Measurements from ENCODE around the gene HMCES. TPM values are rescaled to one million over a fixed set of nuclear protein-coding genes. Genes with fewer than 3 reads are reported as not detected.
A peak's percentile ranks its signal among the peaks of the same experiment; 100 is the strongest.

HMCES gene
- total RNA-seq, 1 experiment from 2014 or later = 59.9 TPM

DNA sequence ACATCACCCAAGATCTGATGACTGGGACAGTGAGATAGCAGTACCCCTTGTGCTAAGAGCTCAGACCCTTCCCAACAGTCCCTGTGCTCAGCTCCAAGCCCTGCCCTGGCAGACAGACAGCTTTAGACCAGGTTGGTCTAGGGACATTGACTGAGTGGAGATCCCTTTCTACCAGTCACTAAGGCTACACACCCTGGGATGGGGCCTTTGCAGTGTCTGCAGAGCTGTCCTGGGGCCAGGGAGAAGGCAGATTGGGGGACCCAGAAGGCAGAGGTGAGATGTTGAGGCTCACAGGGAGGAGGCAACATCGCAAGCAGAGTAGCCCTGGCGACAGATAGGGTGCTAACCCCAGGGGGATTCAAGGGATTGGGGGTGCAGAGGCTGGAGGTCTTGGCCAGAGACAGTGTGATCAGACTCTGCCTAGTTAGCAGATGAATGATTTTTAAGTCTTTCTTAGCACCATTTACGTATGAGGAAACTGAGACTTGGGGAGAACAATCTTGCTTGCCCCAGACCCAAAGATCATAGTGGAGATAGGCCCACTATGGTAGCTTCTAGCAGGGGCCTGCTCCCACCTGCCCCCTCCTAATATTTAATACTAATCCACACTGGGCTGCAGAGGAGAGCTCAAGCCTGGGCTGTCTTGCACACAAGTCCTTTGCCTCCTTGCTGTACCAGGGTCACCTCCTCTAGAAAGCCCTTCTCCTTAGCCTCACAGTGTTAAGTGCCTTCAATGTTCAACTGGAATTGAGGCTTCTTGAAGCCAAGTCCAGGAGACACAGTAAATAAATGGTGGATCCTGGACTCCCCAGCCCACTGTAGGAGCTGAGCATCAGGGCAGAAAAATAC, 32.6 kb downstream of the HMCES start:
- no peaks in the 10 kb centered on the region for H3K27me3 ChIP-seq
- no peaks in the 10 kb centered on the region for H3K9me3 ChIP-seq
- H3K36me3 ChIP-seq = no peaks in the 10 kb centered on the region
- DNase-seq = no peak
- no peak overlapping the region for H3K4me3 ChIP-seq

DNA sequence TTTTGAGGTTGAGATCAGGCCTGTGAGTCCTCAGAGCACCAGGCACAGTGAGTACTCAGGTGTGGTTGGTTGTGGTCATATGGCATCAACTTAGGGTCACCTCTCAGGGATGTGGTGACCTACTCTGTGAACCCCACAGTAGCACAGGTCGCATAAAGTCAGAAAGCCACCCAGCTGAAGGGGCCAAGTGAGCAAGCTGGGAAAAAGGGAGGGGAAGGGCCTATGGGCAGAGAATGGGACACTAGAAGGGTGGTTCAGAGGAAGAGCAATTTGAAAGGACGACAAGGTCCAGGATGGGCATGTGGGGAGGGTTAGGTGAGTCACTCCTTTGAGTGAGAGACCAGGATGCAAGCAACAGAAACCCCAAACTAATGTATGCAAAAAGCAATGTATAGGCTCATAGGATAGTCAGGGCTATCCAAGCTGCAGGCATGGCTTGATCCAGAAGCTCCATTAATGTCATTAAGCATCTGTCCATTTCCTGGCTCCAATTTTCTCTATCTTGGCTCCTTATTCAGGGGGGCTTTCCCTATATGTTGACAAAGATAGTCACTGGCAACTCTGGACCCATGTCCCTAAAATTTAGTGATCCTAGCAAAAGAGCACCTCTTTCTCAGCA, 33.5 kb downstream of the HMCES start:
- Histone ChIP-seq H3K4me3 (no peak overlapping the region), H3K36me3 (no peaks in the 10 kb centered on the region), H3K27me3 (no peaks in the 10 kb centered on the region), H3K9me3 (no peaks in the 10 kb centered on the region)
- no peak for DNase-seq

DNA sequence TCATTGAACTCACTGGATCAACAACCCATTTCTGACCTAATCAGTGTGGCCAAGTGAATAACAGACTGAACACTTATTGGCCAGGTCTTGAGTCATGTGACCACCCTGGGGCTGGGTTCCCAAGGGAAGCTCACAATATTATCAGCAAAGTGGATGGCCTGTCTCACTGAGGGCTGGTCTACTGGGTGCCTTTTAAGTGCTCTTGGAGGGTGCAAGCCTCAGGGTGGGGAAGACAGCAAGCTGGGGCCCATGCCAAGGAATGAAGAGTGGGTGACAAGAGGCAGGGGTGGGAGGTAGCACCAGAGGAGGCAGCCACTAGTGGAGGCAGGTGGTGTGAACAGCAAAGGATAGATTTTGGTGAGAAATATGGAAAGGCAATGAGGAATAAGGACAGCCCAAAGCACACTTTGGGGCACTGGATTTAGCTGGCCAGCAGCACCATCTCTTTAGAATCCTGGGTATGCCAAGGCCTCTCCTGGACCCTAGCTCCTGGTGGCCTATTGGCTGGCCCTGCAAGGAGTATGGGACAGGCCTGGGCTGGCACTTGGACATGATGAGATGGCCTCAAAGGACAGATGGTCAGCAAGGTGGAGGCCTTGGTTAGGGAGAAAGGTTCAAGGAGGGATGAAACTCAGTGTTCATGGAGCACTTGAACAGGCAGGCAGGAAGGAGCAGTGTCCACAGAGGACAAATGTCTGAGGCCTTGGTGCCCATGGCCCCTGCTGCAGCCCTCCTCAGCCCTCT, 34.2 kb downstream of the HMCES start:
- no peaks in the 10 kb centered on the region for H3K9me3 ChIP-seq
- no peak for DNase-seq
- H3K27me3 ChIP-seq = no peaks in the 10 kb centered on the region
- H3K36me3 ChIP-seq = no peaks in the 10 kb centered on the region
- H3K4me3 ChIP-seq = no peak overlapping the region

DNA sequence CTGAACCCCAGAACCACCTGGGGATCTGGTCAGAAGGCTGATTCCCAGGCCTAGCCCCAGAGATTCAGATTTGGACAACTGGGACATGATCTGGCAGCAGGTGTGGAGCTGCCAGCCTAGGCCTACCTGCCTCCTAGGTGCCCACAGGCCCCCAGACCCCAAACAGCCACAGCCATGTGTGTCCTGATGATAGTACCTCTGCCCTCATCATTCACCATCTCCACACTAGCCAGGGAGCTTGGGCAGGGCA, 34.7 kb downstream of the HMCES start:
- no peaks in the 10 kb centered on the region for H3K36me3 ChIP-seq
- DNase-seq = no peak
- no peaks in the 10 kb centered on the region for H3K9me3 ChIP-seq
- no peak overlapping the region for H3K4me3 ChIP-seq
- no peaks in the 10 kb centered on the region for H3K27me3 ChIP-seq

DNA sequence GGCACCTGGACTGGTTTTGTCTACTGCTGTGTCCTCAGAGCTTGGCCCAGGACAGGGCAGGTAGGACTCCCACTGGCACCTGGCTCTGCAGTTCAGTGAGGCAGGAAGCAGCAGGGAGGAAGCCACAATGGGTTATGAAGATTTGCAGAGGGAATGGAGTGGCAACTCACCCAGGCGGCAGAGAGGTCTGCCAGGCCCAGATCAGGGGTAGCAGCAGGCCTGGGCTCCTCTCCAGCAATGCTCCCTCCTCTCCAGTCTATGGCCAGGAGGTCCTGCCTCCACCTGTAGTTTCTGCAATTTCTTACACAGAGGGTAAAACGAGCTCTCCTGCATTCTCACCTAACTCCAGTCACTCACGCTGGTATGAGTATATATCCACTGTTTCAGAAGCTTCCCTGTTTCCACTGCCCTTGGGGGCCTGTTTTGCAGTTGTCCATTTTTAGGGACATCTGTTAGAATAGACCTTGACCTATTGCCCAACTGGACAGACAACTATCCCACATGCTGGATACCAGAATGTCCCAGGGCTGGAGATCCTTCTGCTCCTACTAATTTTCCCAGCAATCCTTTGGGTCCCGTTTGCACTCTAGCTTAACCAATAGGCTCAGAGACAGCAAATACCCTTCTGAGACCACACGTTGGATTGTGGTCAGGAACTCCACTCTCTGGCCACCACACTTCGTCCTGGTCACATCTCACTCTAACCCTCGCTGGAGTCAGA, 35.2 kb downstream of the HMCES start:
- no peaks in the 10 kb centered on the region for H3K27me3 ChIP-seq
- H3K9me3 ChIP-seq = no peaks in the 10 kb centered on the region
- H3K4me3 ChIP-seq = no peak overlapping the region
- H3K36me3 ChIP-seq = no peaks in the 10 kb centered on the region
- DNase-seq = no peak

DNA sequence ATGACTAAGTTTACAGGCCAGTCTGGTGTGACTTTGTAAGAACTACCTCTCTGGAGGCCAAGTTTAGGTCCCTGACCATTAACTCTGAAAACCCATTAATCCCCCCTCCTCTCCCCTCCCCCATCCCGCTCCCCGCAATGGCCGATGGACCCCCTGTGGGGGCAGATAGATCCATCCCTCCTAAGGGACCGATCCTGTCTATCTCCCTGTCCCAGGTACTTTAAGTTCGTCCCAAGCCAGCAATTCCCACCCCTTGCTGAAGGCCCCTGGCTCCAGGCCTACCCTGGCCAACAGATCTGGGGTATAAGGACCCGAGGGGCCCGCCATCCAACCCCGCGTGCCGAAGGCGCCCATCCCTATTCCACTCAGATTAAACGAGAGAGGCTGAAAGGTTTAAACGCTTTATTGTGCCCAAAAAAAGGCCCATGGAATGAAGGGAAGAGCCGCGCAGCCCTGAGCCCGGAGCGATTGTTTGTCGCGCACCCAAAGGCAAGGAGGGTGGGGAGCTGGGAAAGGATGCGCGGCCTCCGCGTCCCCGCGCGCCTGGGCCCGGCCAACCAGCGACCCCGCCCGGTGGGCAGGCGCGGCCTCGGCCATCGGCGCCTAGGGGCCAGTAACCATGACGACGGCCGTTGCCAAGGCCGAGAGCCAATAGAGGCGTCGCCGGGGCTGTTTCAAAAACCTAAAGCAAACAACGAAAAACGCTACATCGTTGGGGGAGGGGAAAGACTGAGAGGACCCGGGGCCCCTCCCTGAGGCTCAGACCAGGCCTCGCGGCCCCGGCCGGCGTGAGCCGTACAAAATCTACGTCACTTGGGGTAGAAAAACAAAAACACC, 35.9 kb downstream of the HMCES start:
- Histone ChIP-seq H3K9me3 (no peaks in the 10 kb centered on the region), H3K36me3 (no peaks in the 10 kb centered on the region), H3K4me3 (peak overlapping the region; percentile 90), H3K27me3 (no peaks in the 10 kb centered on the region)
- peak; percentile 85 for DNase-seq

DNA sequence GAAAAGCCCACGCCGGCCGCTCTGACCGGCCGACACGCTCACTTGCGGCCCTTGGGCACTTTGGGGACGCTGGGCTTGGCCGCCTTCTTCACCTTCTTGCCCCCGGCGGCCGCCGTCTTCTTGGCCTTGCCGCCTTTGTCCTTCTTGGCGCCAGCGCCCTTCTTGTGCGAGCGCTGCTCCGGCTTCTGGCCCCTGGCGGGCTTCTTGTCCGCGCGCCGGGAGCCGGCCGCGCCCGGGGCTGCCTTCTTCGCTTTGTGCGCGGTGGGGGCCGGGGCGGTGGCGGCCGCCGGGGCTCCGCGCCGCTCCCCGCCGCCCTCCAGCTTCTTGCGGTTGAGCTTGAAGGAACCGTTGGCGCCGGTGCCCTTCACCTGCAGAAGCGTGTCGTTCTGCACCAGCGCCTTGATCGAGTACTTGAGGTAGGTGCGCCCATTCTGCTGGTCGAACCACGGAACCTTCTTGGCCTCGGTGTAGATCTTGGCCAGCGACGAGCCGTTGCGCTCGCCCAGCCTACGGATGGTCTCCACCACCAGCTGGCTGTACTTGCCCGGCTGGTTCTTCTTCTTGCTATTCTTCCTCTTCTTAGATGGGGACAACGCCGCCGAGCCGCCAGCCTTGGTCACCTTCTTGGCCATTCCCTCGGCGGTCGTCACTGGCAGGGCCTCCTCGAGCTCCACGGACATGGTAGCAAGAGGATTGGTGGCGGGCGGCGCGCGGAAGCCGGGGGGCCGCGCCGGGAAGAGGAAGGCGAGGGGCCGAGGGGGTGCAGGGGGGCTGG, 36.7 kb downstream of the HMCES start:
- no peaks in the 10 kb centered on the region for H3K36me3 ChIP-seq
- peak overlapping the region; percentile 90 for H3K4me3 ChIP-seq
- H3K27me3 ChIP-seq = no peaks in the 10 kb centered on the region
- DNase-seq = peak; percentile 50
- H3K9me3 ChIP-seq = no peaks in the 10 kb centered on the region

DNA sequence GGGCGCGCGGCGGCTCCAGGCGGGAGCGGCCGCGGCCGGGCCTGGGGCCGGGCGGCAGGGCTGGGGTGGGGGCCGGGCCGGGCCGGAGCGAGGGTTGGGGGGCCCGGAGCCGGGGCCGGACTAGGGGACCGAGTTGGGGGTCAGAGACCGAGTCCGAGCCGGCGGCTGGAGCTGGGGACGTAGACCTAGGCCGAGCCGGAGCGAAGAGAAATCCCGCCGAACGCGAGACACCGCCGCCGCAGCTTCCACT, 37.3 kb downstream of the HMCES start:
- DNase-seq = no peak
- Histone ChIP-seq H3K4me3 (peak overlapping the region; percentile 90), H3K36me3 (no peaks in the 10 kb centered on the region), H3K27me3 (no peaks in the 10 kb centered on the region), H3K9me3 (no peaks in the 10 kb centered on the region)

DNA sequence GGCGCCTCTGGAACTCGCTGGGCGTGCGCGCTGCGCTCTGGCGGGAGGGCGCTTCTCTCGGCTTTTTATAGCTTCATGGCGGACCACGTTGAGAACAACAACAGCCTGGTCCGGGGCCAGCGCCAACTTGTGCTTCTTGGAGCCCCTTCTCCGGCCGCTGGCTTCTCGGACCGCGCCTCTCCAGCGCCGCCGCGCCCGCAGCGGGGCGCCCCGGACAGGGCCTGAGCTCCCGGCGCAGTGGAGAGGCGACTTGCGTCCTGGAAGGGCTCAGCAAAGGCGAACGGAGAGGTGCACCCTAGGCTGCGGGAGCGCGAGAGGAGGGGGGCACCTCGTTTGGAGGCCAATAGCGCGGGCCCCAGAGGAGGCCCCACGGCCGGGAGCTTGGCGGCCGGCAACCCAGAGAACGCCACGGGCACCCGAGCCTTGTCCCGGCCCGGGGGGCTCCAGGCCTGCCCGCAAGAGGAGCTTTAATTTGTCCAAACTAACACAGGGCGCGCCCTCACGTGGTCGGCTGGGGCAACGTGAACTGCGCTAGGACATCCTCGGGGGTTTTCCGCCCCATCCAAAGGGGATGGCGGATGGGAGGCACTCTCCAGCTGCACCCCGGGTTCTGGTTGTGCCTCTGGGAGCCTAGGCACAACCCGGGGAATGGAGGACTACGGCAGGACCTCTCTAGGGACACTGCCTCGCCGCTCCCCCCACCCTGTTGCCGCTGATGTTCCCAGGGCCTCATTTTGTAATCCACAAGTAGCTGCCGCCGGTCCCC, 37.8 kb downstream of the HMCES start:
- H3K36me3 ChIP-seq = no peaks in the 10 kb centered on the region
- H3K27me3 ChIP-seq = no peaks in the 10 kb centered on the region
- no peaks in the 10 kb centered on the region for H3K9me3 ChIP-seq
- peak overlapping the region; percentile 90 for H3K4me3 ChIP-seq
- DNase-seq = peak; percentile 78

DNA sequence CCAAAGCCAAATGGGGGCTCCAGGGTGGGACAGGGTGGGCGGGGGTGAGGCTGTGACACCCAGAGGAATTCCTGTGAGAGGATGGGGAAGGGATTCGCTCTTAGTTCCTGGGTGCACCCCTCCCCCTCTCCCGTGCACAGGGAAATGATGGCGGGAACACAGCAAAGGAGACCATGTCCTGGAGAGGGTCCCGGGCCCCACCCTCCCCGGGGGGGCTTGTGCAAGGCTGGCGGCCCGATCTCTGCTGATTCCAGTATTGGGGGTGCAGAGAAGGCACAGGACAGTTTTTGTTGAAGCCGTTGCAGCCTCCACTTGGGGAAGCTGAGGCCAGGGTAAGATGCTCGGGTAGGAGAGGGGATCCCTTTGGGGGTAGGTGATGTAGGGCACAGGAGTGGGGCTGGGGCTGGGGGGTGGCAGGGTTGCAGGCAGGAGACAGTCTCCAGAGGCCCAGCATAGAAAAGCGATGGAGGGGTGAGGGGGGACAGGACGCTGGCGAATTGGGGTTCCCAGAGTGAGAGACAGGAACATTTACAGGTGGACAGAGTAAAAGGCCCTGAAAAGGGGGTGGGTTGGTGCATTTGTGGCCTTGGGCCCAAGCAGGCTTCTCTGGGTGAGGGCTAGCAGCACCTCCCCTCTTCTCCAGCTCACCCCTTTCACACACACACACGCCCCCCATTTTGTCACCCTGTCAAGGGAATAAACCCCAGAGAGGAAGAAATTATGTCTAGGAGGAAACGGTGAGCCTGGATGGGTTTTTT, 38.5 kb downstream of the HMCES start:
- no peak for DNase-seq
- no peaks in the 10 kb centered on the region for H3K27me3 ChIP-seq
- H3K36me3 ChIP-seq = no peaks in the 10 kb centered on the region
- H3K9me3 ChIP-seq = no peaks in the 10 kb centered on the region
- peak overlapping the region; percentile 90 for H3K4me3 ChIP-seq

DNA sequence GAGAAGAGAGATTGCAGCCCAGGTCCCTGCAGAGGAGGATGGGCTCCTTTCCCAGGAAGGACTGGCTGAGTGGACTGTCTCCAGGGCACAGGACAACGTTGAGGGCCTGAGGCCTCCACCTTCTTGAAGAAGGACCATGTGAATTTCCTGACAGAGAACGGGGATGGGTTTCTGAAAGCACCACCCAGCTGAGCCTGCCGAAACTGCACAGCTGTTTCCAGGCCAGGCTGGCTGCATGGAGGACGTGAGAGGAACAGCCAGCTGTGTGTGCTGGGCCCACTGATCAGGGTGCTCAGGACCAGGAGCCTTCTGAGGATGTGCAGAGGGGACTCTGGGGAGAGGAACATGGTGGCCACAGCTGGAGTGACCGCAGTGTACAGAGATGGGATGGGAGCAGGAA, 39.2 kb downstream of the HMCES start:
- DNase-seq = no peak
- Histone ChIP-seq H3K4me3 (no peak overlapping the region), H3K9me3 (no peaks in the 10 kb centered on the region)

DNA sequence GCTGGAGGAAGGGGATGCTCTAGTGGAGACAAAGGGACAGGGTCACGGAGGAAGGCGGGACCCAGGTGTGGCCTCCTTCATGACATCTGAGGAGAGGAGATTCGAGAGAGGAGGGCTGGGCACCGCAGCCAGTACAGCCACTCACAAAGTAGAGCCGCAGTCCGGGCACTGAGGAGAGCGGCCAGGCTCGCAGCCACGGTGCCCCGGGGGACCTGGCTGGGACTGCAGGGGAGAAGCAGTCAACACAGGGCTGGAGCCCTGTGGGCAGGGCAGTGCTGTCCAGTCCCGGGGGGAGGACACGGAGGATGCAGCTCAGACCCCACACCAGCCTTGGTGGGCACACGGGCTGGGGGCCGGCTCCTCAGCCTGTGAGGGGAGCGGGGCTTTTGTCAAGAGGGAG, 40.3 kb downstream of the HMCES start:
- H3K27me3 ChIP-seq = no peaks in the 10 kb centered on the region
- no peaks in the 10 kb centered on the region for H3K36me3 ChIP-seq
- no peak for DNase-seq
- no peaks in the 10 kb centered on the region for H3K9me3 ChIP-seq
- H3K4me3 ChIP-seq = no peak overlapping the region

More for the DNA sequence above, 39.2 kb downstream of the HMCES start:
- H3K36me3 ChIP-seq = no peaks in the 10 kb centered on the region
- no peaks in the 10 kb centered on the region for H3K27me3 ChIP-seq

DNA sequence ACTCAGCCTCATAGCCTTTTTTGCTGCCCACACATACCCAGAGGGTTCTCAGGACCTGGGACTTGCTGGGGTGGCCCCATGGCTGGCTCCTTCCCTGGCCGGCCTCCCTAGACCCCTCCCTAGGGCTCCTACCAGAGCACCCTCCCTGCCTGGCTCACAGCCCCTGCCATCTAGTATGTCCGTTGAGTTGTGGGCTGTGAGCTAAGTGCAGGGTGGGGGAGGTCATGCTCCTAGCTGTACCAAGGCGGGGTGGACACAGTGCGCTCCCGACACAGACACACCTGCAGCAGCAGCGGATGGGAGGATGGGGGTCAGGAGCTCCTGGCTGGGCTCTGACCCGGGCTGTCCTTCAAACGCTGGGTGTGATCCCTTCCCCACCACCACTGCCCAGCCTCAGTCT, 41.6 kb downstream of the HMCES start:
- no peak overlapping the region for H3K4me3 ChIP-seq
- DNase-seq = no peak
- no peaks in the 10 kb centered on the region for H3K27me3 ChIP-seq

DNA sequence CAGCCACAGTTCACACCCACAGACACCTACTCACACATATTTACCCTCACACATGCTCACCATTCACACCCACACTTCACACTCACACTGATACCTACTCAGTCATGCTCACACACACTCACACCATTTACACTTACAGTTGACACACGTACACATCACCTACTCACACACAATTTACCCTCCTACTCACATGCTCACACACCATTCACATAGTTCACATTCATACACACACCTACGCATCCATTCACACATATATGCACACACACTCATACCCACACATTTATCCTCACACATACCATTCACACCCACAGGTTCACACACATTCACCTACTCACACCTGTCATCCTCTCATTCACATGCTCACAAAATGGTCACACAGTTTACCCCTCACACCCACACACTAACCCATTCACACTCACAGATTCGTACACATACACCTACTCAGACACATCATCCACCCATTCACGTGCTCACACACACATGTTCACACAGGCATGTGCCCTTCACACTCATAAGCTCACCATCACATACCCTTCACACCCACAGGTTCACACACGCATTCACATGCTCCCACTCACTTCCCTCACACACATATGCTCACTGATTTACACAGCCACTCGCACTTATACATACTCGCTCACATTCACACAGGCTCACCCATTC, 42.3 kb downstream of the HMCES start:
- Histone ChIP-seq H3K9me3 (no peaks in the 10 kb centered on the region), H3K36me3 (no peaks in the 10 kb centered on the region), H3K4me3 (no peak overlapping the region), H3K27me3 (no peaks in the 10 kb centered on the region)
- no peak for DNase-seq

More for the DNA sequence above, 41.6 kb downstream of the HMCES start:
- Histone ChIP-seq H3K9me3 (no peaks in the 10 kb centered on the region), H3K36me3 (no peaks in the 10 kb centered on the region)
